Suppressor macrophage (primary cell): Measurements from ENCODE around the gene HTR3E.
"Not testable (repeated sequence)": the region's sequence is repeated elsewhere in the genome, so short reads cannot be mapped to it uniquely, and the experiment has no call there.

Experiments used
- DNase-seq, 4 experiments: peaks; one replicate each; pipeline ENCODE4 v3.0.0-alpha.2; 2020 to 2022
- total RNA-seq, 17 experiments: gene quantifications; one replicate each; lab custom pipeline; 2026; ENCODE audit warnings: mixed read lengths in 6 of 17, inconsistent platforms in 3 of 17; lab: John Stamatoyannopoulos, UW

The HTR3E gene
- total RNA-seq: 0 to 1.4 (median 0) reads per million in 17 experiments

GRCh38 chr3:184096811-184097383 lies at the start of gene HTR3E:
Gene HTR3E, plus strand, starts transcription at chr3:184097064. Its CDS starts 466 bp downstream, at chr3:184097530.
- DNase-seq: no peak

GRCh38 chr3:184050217-184050847 lies 46.5 kb upstream of the HTR3E start:
- peak in 1 of 4 experiments; percentile 8 for DNase-seq

- DNase-seq: no peak
These were observed 44.1 kb upstream of the HTR3E start, which contains the start of gene HTR3C for GRCh38 chr3:184052767-184053166. Gene HTR3C, plus strand, starts transcription at chr3:184053047. Its CDS starts 34 bp downstream, at chr3:184053081.

- DNase-seq: no peak
These were observed 38.8 kb upstream of the HTR3E start for GRCh38 chr3:184058029-184058428.

- no peak for DNase-seq
These were observed 37.4 kb upstream of the HTR3E start for GRCh38 chr3:184059424-184059823.

GRCh38 chr3:184062637-184063036 lies 34.2 kb upstream of the HTR3E start:
- no peak for DNase-seq

GRCh38 chr3:184066211-184066610 lies 30.7 kb upstream of the HTR3E start:
- no peak for DNase-seq

- no peak for DNase-seq
These were observed 29.2 kb upstream of the HTR3E start for GRCh38 chr3:184067573-184068055.

- no peak for DNase-seq
These were observed 28.5 kb upstream of the HTR3E start for GRCh38 chr3:184068344-184068743.

GRCh38 chr3:184071142-184071541 lies 25.7 kb upstream of the HTR3E start:
- DNase-seq: not testable (repeated sequence)

- DNase-seq: no peak
These were observed 23.2 kb upstream of the HTR3E start for GRCh38 chr3:184073621-184074020.

GRCh38 chr3:184075901-184076300 lies 21.0 kb upstream of the HTR3E start:
- no peak for DNase-seq

- no peak for DNase-seq
These were observed 19.0 kb upstream of the HTR3E start for GRCh38 chr3:184077881-184078280.

- DNase-seq: no peak
These were observed 18.0 kb upstream of the HTR3E start for GRCh38 chr3:184078851-184079250.

GRCh38 chr3:184081116-184081830 lies 15.6 kb upstream of the HTR3E start:
- DNase-seq: no peak

GRCh38 chr3:184082034-184082433 lies 14.8 kb upstream of the HTR3E start:
- DNase-seq: no peak

- no peak for DNase-seq
These were observed 14.4 kb upstream of the HTR3E start for GRCh38 chr3:184082465-184082864.

- DNase-seq: peak in 3 of 4 experiments; percentile 14 to 28 (median 15)
These were observed 11.4 kb upstream of the HTR3E start for GRCh38 chr3:184085389-184085852.

- DNase-seq: peak in 1 of 4 experiments; percentile 4
These were observed 4.7 kb upstream of the HTR3E start for GRCh38 chr3:184092199-184092598.

GRCh38 chr3:184097556-184097955 lies 692 bp downstream of the HTR3E start:
- no peak for DNase-seq

GRCh38 chr3:184099806-184100686 lies 3.2 kb downstream of the HTR3E start:
- DNase-seq: no peak

GRCh38 chr3:184110316-184110725 lies 13.5 kb downstream of the HTR3E start:
- no peak for DNase-seq
